HepG2 (cell line): ENCODE results near the gene SLC38A9.

Source experiments
- MAFK ChIP-seq, 2 experiments: IDR thresholded peaks in 1 of 2; conservative IDR thresholded peaks in 1 of 2; 2 replicates each; pipeline ENCODE4 v1.6.1; 2011; ENCODE audit warnings: improper control_type of control experiment in 2 of 2, low read length in 2 of 2
- TF ChIP-seq, protein P1 (sequence below): sonication (generic); formaldehyde crosslinking; IDR thresholded peaks from 2 replicates; pipeline ENCODE4 v1.5.0; 2020; ENCODE audit warnings: mild to moderate bottlenecking, missing genetic modification reagents, moderate library complexity

DNA sequence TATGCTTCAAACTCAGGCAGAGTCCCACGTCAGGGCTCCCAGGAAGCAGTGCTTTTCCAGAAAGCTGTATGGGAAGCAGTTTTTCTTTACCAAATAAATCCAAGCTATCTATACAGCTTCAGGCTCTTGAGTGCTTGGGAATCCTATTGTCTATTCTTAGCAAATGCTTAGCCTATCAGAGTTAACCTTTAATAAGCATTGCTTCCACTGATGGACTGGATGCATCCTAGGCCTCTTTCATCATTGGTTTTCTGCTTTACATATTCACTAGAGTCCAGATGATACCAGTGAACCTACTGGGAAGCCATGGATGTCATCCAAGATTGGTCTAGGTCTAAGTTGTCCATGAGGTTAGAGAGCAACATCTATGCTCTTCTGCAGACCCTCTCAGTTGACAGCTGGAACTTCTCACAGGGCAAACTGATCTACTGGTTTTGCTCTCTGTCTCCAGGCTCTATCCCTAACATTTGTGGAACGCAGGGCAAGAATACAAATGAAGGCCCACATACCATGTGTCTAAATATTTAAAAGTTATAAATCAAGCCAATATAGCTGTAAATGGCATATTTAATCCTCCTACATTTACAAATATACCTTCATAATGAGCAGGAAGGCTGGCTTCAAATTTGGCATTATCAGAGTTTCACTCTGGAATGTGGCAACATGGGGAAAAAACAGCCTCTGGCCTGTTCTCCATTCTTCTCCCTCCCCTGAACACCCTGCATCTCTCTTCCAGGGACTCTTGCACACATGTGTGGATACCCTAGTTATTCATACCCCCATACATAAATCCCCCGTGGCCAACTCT lies 127.5 kb downstream of the SLC38A9 start:
- no peak for TF ChIP-seq MAFK (conservative IDR thresholded peaks at IDR 0.05 in 1 of 2, IDR thresholded peaks at IDR 0.05 in 1 of 2; ENCODE audit: low read length in 2 of 2)
- TF ChIP-seq, protein P1, sequence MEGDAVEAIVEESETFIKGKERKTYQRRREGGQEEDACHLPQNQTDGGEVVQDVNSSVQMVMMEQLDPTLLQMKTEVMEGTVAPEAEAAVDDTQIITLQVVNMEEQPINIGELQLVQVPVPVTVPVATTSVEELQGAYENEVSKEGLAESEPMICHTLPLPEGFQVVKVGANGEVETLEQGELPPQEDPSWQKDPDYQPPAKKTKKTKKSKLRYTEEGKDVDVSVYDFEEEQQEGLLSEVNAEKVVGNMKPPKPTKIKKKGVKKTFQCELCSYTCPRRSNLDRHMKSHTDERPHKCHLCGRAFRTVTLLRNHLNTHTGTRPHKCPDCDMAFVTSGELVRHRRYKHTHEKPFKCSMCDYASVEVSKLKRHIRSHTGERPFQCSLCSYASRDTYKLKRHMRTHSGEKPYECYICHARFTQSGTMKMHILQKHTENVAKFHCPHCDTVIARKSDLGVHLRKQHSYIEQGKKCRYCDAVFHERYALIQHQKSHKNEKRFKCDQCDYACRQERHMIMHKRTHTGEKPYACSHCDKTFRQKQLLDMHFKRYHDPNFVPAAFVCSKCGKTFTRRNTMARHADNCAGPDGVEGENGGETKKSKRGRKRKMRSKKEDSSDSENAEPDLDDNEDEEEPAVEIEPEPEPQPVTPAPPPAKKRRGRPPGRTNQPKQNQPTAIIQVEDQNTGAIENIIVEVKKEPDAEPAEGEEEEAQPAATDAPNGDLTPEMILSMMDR (CRISPR knock-in tag) = no peak
